IPS-18c (cell line): ENCODE results near the gene ATAD1.
"Not testable (repeated sequence)": the region's sequence is repeated elsewhere in the genome, so short reads cannot be mapped to it uniquely, and the experiment has no call there.

Source experiments
- H3K4me3 ChIP-seq: 2 replicates; pipeline ENCODE4 v1.7.0; 2013; ENCODE audit warnings: low read depth, mild to moderate bottlenecking, low read length, moderate library complexity; ENCODE audit not compliant: insufficient read depth
- H3K9me3 ChIP-seq: one replicate; pipeline ENCODE4 v1.6.1; 2013; ENCODE audit warnings: mild to moderate bottlenecking, low read length, moderate library complexity; ENCODE audit not compliant: control insufficient read depth, insufficient read depth

Gene ATAD1

DNA sequence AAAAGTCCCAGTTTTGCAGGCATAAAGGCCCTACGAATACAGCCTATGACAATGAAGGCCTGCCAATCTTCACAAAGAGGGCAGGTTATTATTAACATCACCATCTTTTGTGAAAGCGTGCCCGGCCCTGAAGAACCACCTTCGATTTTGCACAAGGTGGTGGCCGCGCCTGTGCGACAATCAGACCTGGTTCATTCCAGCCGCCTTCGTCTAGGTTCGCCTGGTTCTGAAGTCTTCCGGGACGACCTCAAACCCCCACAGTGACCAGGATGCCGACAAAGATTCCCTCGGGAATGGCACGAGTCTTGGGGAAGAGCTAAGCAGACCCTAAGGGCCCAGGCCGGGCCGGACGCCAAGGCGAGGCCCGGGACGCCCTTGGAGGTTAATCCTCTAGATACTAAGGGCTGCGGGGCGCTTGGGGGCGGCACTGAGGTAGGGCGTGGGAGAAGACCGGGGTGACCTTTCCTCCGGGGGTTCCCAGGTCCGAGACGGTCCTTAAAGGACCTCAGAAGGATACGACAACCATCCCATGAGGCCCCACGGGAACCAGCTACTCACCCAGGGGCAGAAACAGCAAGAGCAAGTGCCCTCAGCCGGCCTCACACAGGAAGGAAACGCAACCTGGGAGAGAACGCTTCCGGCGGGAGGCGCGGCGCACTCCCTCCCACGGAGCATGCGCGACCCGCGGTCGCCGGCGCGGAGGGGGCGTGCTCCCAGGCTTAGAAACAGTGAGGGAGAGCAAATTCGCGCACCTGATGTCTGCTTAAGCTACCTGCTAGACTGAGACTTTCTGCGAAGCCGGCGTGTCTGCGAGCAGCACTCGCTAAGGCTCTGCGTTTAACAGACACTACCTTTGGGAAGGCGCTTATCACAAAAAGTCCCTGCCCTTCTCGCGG, at the start of gene ATAD1:
Gene ATAD1 (minus strand): TSS at position 618 of the 896 bp plus-strand sequence. CDS start 3,627 bp downstream, outside the sequence.
- Histone ChIP-seq H3K9me3 (no peaks in the 10 kb centered on the region), H3K4me3 (peak within 1 kb of the TSS; percentile 91)

DNA sequence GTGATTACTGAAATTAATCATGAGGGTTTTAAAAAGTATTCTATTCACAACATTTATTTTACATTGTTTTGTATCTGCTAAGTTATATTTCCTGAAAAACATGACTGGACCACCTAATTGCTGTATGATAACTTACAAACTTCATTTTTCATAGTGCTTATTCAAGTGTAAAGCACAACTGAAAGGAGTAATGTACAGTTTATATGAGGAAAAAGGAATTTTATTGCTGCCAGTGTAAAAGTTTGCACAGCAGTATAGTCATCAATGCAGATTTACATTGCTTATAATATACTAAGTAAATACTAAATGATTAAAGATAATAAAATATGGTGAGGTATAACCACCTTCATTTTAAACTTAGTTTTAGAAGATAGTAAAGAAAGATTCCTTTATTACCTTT, 49.4 kb upstream of the ATAD1 start:
- Histone ChIP-seq H3K4me3 (no peak overlapping the region), H3K9me3 (no peaks in the 10 kb centered on the region)

GRCh38 chr10:87866412-87866974, 48.5 kb upstream of the ATAD1 start:
- Histone ChIP-seq H3K4me3 (no peak overlapping the region), H3K9me3 (no peaks in the 10 kb centered on the region)

DNA sequence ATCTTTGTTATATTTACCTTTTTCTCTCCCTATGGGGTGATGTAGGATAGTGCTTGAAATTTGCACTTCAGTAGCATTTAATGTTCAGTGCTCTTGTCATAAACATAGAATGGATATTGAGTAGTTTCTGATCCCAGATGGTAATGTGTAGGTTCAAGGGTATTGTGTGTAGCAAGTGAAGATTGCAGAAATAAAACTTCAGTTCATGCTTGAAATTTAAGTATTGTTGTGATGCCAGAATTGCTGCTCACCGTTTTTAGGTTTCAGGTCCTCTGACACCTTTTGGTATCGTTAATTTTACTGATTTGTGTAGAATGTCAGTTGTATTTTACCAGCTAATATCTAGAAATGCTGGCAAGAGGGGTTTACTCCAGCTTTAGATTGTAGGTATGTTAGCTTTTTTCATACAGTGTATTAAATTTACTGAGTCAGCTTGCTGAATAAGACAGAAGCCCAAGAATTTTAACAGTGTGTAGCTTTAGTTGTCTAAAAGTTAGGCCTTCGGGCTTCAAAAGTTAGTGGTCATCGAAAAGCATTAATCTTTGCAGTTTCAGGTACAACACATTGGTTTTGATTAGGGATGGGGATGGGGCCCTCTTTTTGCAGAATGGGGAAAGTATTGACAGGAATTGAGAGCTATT, 47.3 kb upstream of the ATAD1 start:
- peak overlapping the region; percentile 78 for H3K4me3 ChIP-seq
- no peaks in the 10 kb centered on the region for H3K9me3 ChIP-seq

GRCh38 chr10:87864496-87865059, 46.6 kb upstream of the ATAD1 start:
- no peaks in the 10 kb centered on the region for H3K9me3 ChIP-seq
- peak overlapping the region; percentile 78 for H3K4me3 ChIP-seq

- H3K4me3 ChIP-seq = peak overlapping the region; percentile 97
These were observed 46.0 kb upstream of the ATAD1 start for GRCh38 chr10:87863951-87864495.

DNA sequence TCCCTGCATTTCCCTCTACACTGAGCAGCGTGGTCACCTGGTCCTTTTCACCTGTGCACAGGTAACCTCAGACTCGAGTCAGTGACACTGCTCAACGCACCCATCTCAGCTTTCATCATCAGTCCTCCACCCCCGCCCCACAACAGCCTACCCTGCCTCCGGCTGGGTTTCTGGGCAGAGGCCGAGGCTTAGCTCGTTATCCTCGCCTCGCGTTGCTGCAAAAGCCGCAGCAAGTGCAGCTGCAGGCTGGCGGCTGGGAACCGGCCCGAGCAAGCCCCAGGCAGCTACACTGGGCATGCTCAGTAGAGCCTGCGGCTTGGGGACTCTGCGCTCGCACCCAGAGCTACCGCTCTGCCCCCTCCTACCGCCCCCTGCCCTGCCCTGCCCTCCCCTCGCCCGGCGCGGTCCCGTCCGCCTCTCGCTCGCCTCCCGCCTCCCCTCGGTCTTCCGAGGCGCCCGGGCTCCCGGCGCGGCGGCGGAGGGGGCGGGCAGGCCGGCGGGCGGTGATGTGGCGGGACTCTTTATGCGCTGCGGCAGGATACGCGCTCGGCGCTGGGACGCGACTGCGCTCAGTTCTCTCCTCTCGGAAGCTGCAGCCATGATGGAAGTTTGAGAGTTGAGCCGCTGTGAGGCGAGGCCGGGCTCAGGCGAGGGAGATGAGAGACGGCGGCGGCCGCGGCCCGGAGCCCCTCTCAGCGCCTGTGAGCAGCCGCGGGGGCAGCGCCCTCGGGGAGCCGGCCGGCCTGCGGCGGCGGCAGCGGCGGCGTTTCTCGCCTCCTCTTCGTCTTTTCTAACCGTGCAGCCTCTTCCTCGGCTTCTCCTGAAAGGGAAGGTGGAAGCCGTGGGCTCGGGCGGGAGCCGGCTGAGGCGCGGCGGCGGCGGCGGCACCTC, 45.3 kb upstream of the ATAD1 start, which contains the start of the genes KLLN and PTEN:
Gene KLLN (minus strand): TSS at position 481 of the 891 bp plus-strand sequence. CDS start 1,046 bp downstream, outside the sequence.
Gene PTEN (plus strand): TSS at position 573 of the 891 bp plus-strand sequence. CDS start 845 bp downstream, outside the sequence.
- no peaks in the 10 kb centered on the region for H3K9me3 ChIP-seq
- peak within 1 kb of the TSS; percentile 97 for H3K4me3 ChIP-seq

More at GRCh38 chr10:87863951-87864495, 46.0 kb upstream of the ATAD1 start:
- not testable (repeated sequence) for H3K9me3 ChIP-seq

- H3K4me3 ChIP-seq = peak overlapping the region; percentile 97
- no peaks in the 10 kb centered on the region for H3K9me3 ChIP-seq
These were observed 44.6 kb upstream of the ATAD1 start for GRCh38 chr10:87862679-87863052.

DNA sequence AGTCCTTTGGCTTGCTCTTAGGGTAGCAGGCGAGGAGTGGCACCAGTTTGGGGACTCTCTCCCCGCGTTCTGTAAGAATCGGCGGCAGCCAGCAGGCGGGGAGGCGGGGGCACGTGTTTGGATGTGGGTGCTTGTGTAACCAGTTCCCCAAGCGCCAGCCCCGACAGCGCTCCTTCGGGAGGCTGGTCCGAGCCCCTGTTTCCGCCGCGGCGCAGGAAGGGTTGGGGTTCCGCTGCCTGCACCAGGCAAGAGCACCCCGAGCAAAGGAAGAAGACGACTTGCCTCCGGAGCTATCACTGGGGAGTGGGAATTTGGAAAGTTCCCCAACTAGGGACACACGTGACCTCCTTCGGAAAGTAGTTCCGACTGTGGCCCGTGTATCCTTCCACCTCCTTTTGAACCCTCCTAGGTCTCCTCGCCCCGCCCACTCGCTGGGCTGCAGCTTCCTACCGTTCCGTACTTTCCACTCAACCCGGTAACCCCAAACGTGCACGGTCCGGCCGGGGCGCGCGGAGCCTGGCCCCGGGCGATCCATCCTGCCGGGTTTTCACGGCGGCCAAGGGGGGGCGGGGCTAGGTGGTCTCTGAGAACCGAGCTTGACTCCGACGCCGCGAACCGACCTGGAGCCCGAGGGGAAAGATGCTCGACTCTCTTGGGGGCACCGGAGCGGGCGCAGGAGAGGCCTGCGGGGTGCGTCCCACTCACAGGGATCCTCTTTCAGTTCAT, 44.1 kb upstream of the ATAD1 start:
- Histone ChIP-seq H3K9me3 (no peaks in the 10 kb centered on the region), H3K4me3 (peak overlapping the region; percentile 97)

DNA sequence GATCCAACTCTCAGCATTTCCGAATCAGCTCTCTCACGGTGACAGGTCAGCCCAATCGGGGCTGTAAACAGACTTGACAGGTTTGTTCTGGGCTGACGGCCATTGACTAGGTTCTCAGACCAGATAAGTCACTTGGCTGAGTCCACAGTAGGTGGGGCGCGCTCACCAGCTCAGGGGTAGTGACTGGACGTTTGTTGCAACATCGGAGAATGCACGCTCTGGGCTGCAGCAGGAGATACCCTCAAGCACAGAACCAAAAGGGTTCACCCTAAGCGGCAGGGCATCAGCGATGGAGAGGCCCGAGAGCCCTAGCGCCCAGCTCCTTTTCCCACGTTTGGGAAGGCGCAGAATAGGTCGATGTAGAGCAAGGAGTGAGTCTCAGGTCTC, 43.5 kb upstream of the ATAD1 start:
- peak overlapping the region; percentile 97 for H3K4me3 ChIP-seq
- H3K9me3 ChIP-seq = no peaks in the 10 kb centered on the region

- Histone ChIP-seq H3K4me3 (peak overlapping the region; percentile 97; the same call in 1 of the 2 replicates), H3K9me3 (no peaks in the 10 kb centered on the region)
These were observed 42.9 kb upstream of the ATAD1 start for GRCh38 chr10:87860816-87861403.

DNA sequence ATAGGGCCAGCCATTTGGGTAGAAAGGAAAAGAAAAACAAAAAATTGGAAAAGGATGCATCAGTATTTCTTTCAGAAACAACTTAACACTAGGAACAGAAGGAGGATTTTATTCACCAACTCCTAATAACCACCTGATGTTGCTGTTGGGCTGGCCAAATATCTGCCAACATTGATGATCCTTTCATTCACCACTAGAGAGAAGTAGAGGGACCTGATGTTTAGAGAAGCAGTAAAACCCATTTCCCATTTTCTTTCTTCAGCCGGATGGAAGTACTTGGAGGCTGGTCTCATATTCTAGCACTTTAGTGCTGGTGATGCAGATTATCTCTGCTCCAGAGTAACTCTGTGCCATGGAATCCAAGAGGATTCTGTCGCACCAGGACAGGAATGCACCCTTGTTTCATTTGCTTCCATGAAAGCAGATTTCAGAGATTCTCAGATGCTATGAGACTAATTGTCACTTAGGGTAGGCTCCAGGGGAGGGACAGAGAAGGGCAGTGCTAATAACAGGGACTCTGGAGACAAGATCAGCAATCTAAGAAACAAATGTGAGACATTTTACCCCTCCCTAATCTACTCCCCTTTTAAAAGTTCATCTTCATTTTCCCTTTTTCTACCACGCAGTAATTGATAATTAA, 42.2 kb upstream of the ATAD1 start:
- Histone ChIP-seq H3K4me3 (no peak overlapping the region), H3K9me3 (no peaks in the 10 kb centered on the region)

GRCh38 chr10:87855665-87856064, 37.6 kb upstream of the ATAD1 start:
- not testable (repeated sequence) for H3K4me3 ChIP-seq, H3K9me3 ChIP-seq

- H3K4me3 ChIP-seq, H3K9me3 ChIP-seq: not testable (repeated sequence)
These were observed 37.2 kb upstream of the ATAD1 start for GRCh38 chr10:87855247-87855646.

GRCh38 chr10:87852089-87852488, 34.1 kb upstream of the ATAD1 start:
- H3K9me3 ChIP-seq = no peaks in the 10 kb centered on the region

More at GRCh38 chr10:87852089-87852488, 34.1 kb upstream of the ATAD1 start:
- no peak overlapping the region for H3K4me3 ChIP-seq
